GM13977 (cell line): ENCODE results near the gene ANXA6.
"Not testable (repeated sequence)": the region's sequence is repeated elsewhere in the genome, so short reads cannot be mapped to it uniquely, and the experiment has no call there.

Source experiments
- DNase-seq: peaks from one replicate; pipeline ENCODE4 v3.0.0; 2012; ENCODE audit warnings: low spot score
- CTCF ChIP-seq: IDR thresholded peaks from 2 replicates; pipeline ENCODE4 v1.5.1; 2012; ENCODE audit warnings: mild to moderate bottlenecking, control low read depth; ENCODE audit not compliant: insufficient read depth; ENCODE audit errors: extremely low read depth, missing control alignments
- in situ Hi-C: fragments of 300-500 bp; cut with MboI; formaldehyde crosslinking; loops from one replicate; pipeline ENCODE4 v1.12.0; 2022; ENCODE audit warnings: low sequenced_read_pairs, low pct_unique_long_range_greater_than_20kb, mixed read lengths, inconsistent platforms; ENCODE audit not compliant: unreplicated experiment

ANXA6 gene

GRCh38 chr5:151181818-151182523, 24.4 kb upstream of the ANXA6 start:
- in situ Hi-C loops = no loop called here
- DNase-seq = no peak
- no peak for TF ChIP-seq CTCF

- in situ Hi-C loops = no loop called here
- TF ChIP-seq CTCF = no peak
- no peak for DNase-seq
Observed at GRCh38 chr5:151180291-151180690, 22.7 kb upstream of the ANXA6 start.

- DNase-seq = no peak
- in situ Hi-C loops = no loop called here
Observed at GRCh38 chr5:151179489-151179840, 21.9 kb upstream of the ANXA6 start.

GRCh38 chr5:151178777-151179488, 21.4 kb upstream of the ANXA6 start:
- in situ Hi-C loops = no loop called here
- no peak for DNase-seq
- TF ChIP-seq CTCF = no peak

More at GRCh38 chr5:151179489-151179840, 21.9 kb upstream of the ANXA6 start:
- TF ChIP-seq CTCF = no peak

- TF ChIP-seq CTCF = no peak
- DNase-seq = no peak
- in situ Hi-C loops = no loop called here
Observed at GRCh38 chr5:151178372-151178771, 20.8 kb upstream of the ANXA6 start.

- in situ Hi-C loops, DNase-seq: not testable (repeated sequence)
Observed at GRCh38 chr5:151176268-151176667, 18.7 kb upstream of the ANXA6 start.

GRCh38 chr5:151174612-151175101, 17.1 kb upstream of the ANXA6 start:
- DNase-seq = no peak
- in situ Hi-C loops = no loop called here
- no peak for TF ChIP-seq CTCF
